H9 (cell line): ENCODE results near the gene MAP3K20. TPM values are rescaled to one million over a fixed set of nuclear protein-coding genes. Genes with fewer than 3 reads are reported as not detected.
"Not testable (repeated sequence)": the region's sequence is repeated elsewhere in the genome, so short reads cannot be mapped to it uniquely, and the experiment has no call there.

Experiments used
- DNase-seq: peaks from one replicate; pipeline ENCODE4 v3.0.0-alpha.2; 2017
- H2AFZ ChIP-seq: one replicate; pipeline ENCODE4 v1.6.1; 2013; ENCODE audit warnings: mild to moderate bottlenecking, low read length, control low read depth, moderate library complexity
- H2AK5ac ChIP-seq: 2 replicates; pipeline ENCODE4 v1.6.1; 2013; ENCODE audit warnings: low read length, control low read depth, mixed read lengths; ENCODE audit not compliant: insufficient read length
- H2BK120ac ChIP-seq: one replicate; pipeline ENCODE4 v1.6.1; 2013; ENCODE audit warnings: low read depth, mild to moderate bottlenecking, low read length, control low read depth, inconsistent platforms; ENCODE audit not compliant: poor library complexity, severe bottlenecking
- H2BK12ac ChIP-seq: 2 replicates; pipeline ENCODE4 v1.6.1; 2013; ENCODE audit warnings: low read length, control low read depth, mixed read lengths, low read depth; ENCODE audit not compliant: insufficient read length
- H2BK15ac ChIP-seq: 2 replicates; pipeline ENCODE4 v1.6.1; 2013; ENCODE audit warnings: low read depth, low read length, control low read depth
- H2BK20ac ChIP-seq: one replicate; pipeline ENCODE4 v1.6.1; 2013; ENCODE audit warnings: low read depth, mild to moderate bottlenecking, low read length, control low read depth, inconsistent platforms; ENCODE audit not compliant: poor library complexity, severe bottlenecking
- H2BK5ac ChIP-seq: 2 replicates; pipeline ENCODE4 v1.6.1; 2013; ENCODE audit warnings: low read length, control low read depth, mixed read lengths; ENCODE audit not compliant: insufficient read length
- H3K14ac ChIP-seq: 2 replicates; pipeline ENCODE4 v1.6.1; 2013; ENCODE audit warnings: low read length, control low read depth; ENCODE audit not compliant: insufficient read depth
- H3K18ac ChIP-seq: 2 replicates; pipeline ENCODE4 v1.6.1; 2013; ENCODE audit warnings: low read depth, mild to moderate bottlenecking, mixed read lengths, low read length, control low read depth; ENCODE audit not compliant: insufficient read length
- H3K23ac ChIP-seq: 2 replicates; pipeline ENCODE4 v1.6.1; 2013; ENCODE audit warnings: low read length, control low read depth, mixed read lengths, low read depth; ENCODE audit not compliant: insufficient read length
- H3K23me2 ChIP-seq: 2 replicates; pipeline ENCODE4 v1.6.1; 2013; ENCODE audit warnings: low read depth, mild to moderate bottlenecking, mixed read lengths, low read length, control low read depth; ENCODE audit not compliant: insufficient read length, poor library complexity, severe bottlenecking
- H3K27ac ChIP-seq: 2 replicates; pipeline ENCODE4 v1.5.1; 2013; ENCODE audit warnings: low read length, control low read depth, mixed read lengths, low read depth; ENCODE audit not compliant: insufficient read length
- H3K27me3 ChIP-seq: 2 replicates; pipeline ENCODE4 v1.6.1; 2013; ENCODE audit warnings: low read length, control low read depth, inconsistent platforms; ENCODE audit not compliant: insufficient read depth
- H3K4ac ChIP-seq: 2 replicates; pipeline ENCODE4 v1.6.1; 2013; ENCODE audit warnings: low read depth, mild to moderate bottlenecking, control low read depth, inconsistent platforms, low read length, moderate library complexity
- H3K4me1 ChIP-seq: 2 replicates; pipeline ENCODE4 v1.6.1; 2013; ENCODE audit warnings: low read length, control low read depth, inconsistent platforms; ENCODE audit not compliant: insufficient read depth
- H3K4me2 ChIP-seq: 2 replicates; pipeline ENCODE4 v1.6.1; 2013; ENCODE audit warnings: low read length, control low read depth, mixed read lengths; ENCODE audit not compliant: insufficient read length, insufficient read depth
- H3K56ac ChIP-seq: 2 replicates; pipeline ENCODE4 v1.6.1; 2013; ENCODE audit warnings: low read depth, mild to moderate bottlenecking, mixed read lengths, low read length, control low read depth; ENCODE audit not compliant: insufficient read length
- H3K79me1 ChIP-seq: 2 replicates; pipeline ENCODE4 v1.6.1; 2013; ENCODE audit warnings: low read depth, mild to moderate bottlenecking, moderate library complexity, low read length, control low read depth, inconsistent platforms; ENCODE audit not compliant: insufficient read depth, poor library complexity, severe bottlenecking
- H3K79me2 ChIP-seq: 2 replicates; pipeline ENCODE4 v1.6.1; 2013; ENCODE audit warnings: low read length, control low read depth, inconsistent platforms; ENCODE audit not compliant: insufficient read depth
- H3K9ac ChIP-seq: 2 replicates; pipeline ENCODE4 v1.6.1; 2013; ENCODE audit warnings: low read length, control low read depth, mixed read lengths; ENCODE audit not compliant: insufficient read length; ENCODE audit errors: extremely low read depth
- H3K9me3 ChIP-seq: one replicate; pipeline ENCODE4 v1.6.1; 2013; ENCODE audit warnings: low read depth, low read length, inconsistent platforms; ENCODE audit not compliant: control insufficient read depth
- H3T11ph ChIP-seq: one replicate; pipeline ENCODE4 v1.6.1; 2013; ENCODE audit warnings: mild to moderate bottlenecking, low read length, control low read depth, inconsistent platforms
- H4K20me1 ChIP-seq: one replicate; pipeline ENCODE4 v1.6.1; 2013; ENCODE audit not compliant: control insufficient read depth, insufficient read length, insufficient read depth
- H4K5ac ChIP-seq: 2 replicates; pipeline ENCODE4 v1.6.1; 2013; ENCODE audit warnings: low read depth, mild to moderate bottlenecking, mixed read lengths, low read length, control low read depth; ENCODE audit not compliant: insufficient read length
- H4K8ac ChIP-seq: replicated peaks from 2 replicates; pipeline ENCODE4 v1.6.1; 2013; ENCODE audit warnings: low read length, control low read depth, mixed read lengths, low read depth; ENCODE audit not compliant: insufficient read length
- H4K91ac ChIP-seq: 2 replicates; pipeline ENCODE4 v1.6.1; 2013; ENCODE audit warnings: low read depth, mild to moderate bottlenecking, moderate library complexity, mixed read lengths, low read length, control low read depth; ENCODE audit not compliant: insufficient read length
- H3K27ac Mint-ChIP-seq, 3 experiments: 2 replicates in 2 of 3; 3 replicates in 1 of 3; pipeline ENCODE4 v1.8.0; 2020 to 2021; ENCODE audit warnings: mixed read lengths in 3 of 3, mild to moderate bottlenecking in 1 of 3, moderate library complexity in 1 of 3
- H3K27me3 Mint-ChIP-seq: 2 replicates; pipeline ENCODE4 v1.8.0; 2021; ENCODE audit warnings: low read depth, mild to moderate bottlenecking, moderate library complexity, mixed read lengths
- H3K36me3 Mint-ChIP-seq, 3 experiments: 2 replicates in 2 of 3; 3 replicates in 1 of 3; pipeline ENCODE4 v1.8.0; 2020 to 2021; ENCODE audit warnings: low read depth in 3 of 3, mixed read lengths in 3 of 3; ENCODE audit not compliant: insufficient read depth in 1 of 3
- H3K4me1 Mint-ChIP-seq, 2 experiments: 2 replicates each; pipeline ENCODE4 v1.8.0; 2020; ENCODE audit warnings: mixed read lengths in 2 of 2
- H3K4me3 Mint-ChIP-seq, 2 experiments: 2 replicates in 1 of 2; 3 replicates in 1 of 2; pipeline ENCODE4 v1.8.0; 2020 to 2021; ENCODE audit warnings: mild to moderate bottlenecking in 2 of 2, mixed read lengths in 2 of 2, moderate library complexity in 1 of 2
- H3K9me3 Mint-ChIP-seq, 2 experiments: 2 replicates in 1 of 2; 3 replicates in 1 of 2; pipeline ENCODE4 v1.8.0; 2020; ENCODE audit warnings: mild to moderate bottlenecking in 2 of 2, mixed read lengths in 2 of 2, moderate library complexity in 1 of 2
- CTCF ChIP-seq: fragments of 200-600 bp; sonication (generic); conservative IDR thresholded peaks from 3 replicates; pipeline ENCODE4 v1.8.0; 2021; ENCODE audit warnings: antibody characterized with exemption, mild to moderate bottlenecking
- WGBS: extraction: QIAGEN DNeasy Blood & Tissue Kit; methylation state at CpG from one replicate; pipeline ENCODE4 v1.1.7; 2013; ENCODE audit warnings: missing lambda C conversion rate, low lambda C conversion rate, mixed read lengths; ENCODE audit not compliant: insufficient read length; ENCODE audit errors: extremely low coverage; 5-methylcytosine and 5-hydroxymethylcytosine counted together
- total RNA-seq: library from RNA; stranded (reverse); gene quantifications from 2 replicates; pipeline ENCODE4 v1.2.1, GENCODE V29; 2021

Gene MAP3K20
- total RNA-seq, 1 experiment from 2014 or later = 8.7 TPM

- Mint-ChIP-seq H3K4me1 (peaks cover 4 to 8% of the 10 kb centered on the region in 2 experiments), H3K9me3 (peaks cover 8 to 9% of the 10 kb centered on the region in 2 experiments; a peak in 3 of 5 replicates), H3K36me3 (peaks cover 0 to 12% (median 2%) of the 10 kb centered on the region in 3 experiments; a peak in 3 of 7 replicates), H3K27me3 (no peaks in the 10 kb centered on the region), H3K27ac (no peak overlapping the region), H3K4me3 (no peak overlapping the region)
- Histone ChIP-seq H3K23ac (no peak overlapping the region), H3K27ac (no peak overlapping the region), H2AK5ac (no peak overlapping the region), H3K4me1 (no peaks in the 10 kb centered on the region; the same call in 1 of the 2 replicates), H2AFZ (no peak overlapping the region), H3T11ph (no peak overlapping the region), H2BK15ac (no peak overlapping the region), H3K9ac (no peak overlapping the region), H3K4me2 (no peak overlapping the region), H3K56ac (no peak overlapping the region), H3K14ac (no peak overlapping the region), H3K27me3 (no peaks in the 10 kb centered on the region), H2BK120ac (no peak overlapping the region), H2BK20ac (no peak overlapping the region), H4K20me1 (no peaks in the 10 kb centered on the region), H2BK5ac (no peak overlapping the region), H3K9me3 (no peaks in the 10 kb centered on the region), H4K5ac (no peak overlapping the region), H2BK12ac (no peak overlapping the region), H3K4ac (no peak overlapping the region), H3K23me2 (no peaks in the 10 kb centered on the region), H4K8ac (no peak overlapping the region), H3K18ac (no peak overlapping the region), H3K79me2 (no peaks in the 10 kb centered on the region), H4K91ac (no peak overlapping the region), H3K79me1 (no peaks in the 10 kb centered on the region)
- TF ChIP-seq CTCF = no peak
- no CpG with 5 or more reads among the region's 6 CpGs for WGBS
- no peak for DNase-seq
These were observed 85.9 kb downstream of the MAP3K20 start for GRCh38 chr2:173161507-173161906.

- DNase-seq, H3K9me3 Mint-ChIP-seq, H3K27me3 Mint-ChIP-seq: not testable (repeated sequence)
These were observed 87.7 kb downstream of the MAP3K20 start for GRCh38 chr2:173163357-173163756.

More at GRCh38 chr2:173163357-173163756, 87.7 kb downstream of the MAP3K20 start:
- not testable (repeated sequence) for H4K20me1 ChIP-seq, H2BK12ac ChIP-seq, H3K23me2 ChIP-seq, H4K5ac ChIP-seq, H4K8ac ChIP-seq, H2BK15ac ChIP-seq, H3K4me1 Mint-ChIP-seq, H3K56ac ChIP-seq, H3K4me2 ChIP-seq, H3K27ac ChIP-seq, H3K79me1 ChIP-seq, H3K14ac ChIP-seq, H2BK20ac ChIP-seq, H3K36me3 Mint-ChIP-seq, H3K27ac Mint-ChIP-seq, H3K27me3 ChIP-seq, H2AK5ac ChIP-seq, H3T11ph ChIP-seq, H2BK120ac ChIP-seq, H2BK5ac ChIP-seq, H3K9me3 ChIP-seq, H3K79me2 ChIP-seq, H3K4me1 ChIP-seq, H3K4me3 Mint-ChIP-seq, H3K9ac ChIP-seq, H4K91ac ChIP-seq, H2AFZ ChIP-seq, H3K4ac ChIP-seq, H3K18ac ChIP-seq, H3K23ac ChIP-seq
- WGBS = no CpG with 5 or more reads among the region's 1 CpG
